ENCODE measurements around the gene CCL5. TPM values are rescaled to one million over a fixed set of nuclear protein-coding genes. Genes with fewer than 3 reads are reported as not detected.

The CCL5 gene
- total RNA-seq, 1 donor from 2014 or later, result not detected

DNA sequence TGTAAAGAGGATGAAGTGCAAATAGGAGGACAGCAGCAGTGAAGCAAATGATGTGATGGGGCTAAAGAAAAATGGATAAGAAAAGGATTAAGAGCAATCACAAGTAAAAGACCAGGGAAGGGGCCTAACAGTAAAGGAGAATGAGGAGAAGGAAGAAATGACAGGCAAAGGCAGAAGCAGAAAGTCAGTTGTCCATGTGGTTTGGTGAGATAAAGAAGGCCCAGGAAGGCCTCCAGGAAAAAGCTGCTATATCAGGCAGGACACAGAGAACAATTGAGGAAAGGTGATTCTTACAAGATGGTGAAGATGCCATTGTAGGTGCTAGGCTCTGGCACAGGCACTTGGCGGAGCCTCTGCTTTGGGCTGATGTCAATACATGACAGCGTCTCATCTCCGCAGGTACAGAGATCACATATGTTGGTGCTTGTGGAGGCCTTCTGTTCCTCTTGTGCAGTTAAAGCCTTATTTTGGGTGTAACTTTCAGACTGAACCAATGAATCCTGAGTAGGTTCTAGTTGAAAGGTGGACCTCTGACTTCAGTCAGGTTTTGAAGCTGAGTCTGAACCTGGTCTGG is 32.3 kb upstream of the CCL5 start:
- TF ChIP-seq, protein P1, sequence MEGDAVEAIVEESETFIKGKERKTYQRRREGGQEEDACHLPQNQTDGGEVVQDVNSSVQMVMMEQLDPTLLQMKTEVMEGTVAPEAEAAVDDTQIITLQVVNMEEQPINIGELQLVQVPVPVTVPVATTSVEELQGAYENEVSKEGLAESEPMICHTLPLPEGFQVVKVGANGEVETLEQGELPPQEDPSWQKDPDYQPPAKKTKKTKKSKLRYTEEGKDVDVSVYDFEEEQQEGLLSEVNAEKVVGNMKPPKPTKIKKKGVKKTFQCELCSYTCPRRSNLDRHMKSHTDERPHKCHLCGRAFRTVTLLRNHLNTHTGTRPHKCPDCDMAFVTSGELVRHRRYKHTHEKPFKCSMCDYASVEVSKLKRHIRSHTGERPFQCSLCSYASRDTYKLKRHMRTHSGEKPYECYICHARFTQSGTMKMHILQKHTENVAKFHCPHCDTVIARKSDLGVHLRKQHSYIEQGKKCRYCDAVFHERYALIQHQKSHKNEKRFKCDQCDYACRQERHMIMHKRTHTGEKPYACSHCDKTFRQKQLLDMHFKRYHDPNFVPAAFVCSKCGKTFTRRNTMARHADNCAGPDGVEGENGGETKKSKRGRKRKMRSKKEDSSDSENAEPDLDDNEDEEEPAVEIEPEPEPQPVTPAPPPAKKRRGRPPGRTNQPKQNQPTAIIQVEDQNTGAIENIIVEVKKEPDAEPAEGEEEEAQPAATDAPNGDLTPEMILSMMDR (IDR thresholded peaks at IDR 0.05; ENCODE audit: insufficient read depth, low read length, poor library complexity, severe bottlenecking), result no peak
- Histone ChIP-seq H3K36me3 (ENCODE audit: control insufficient read depth, insufficient read depth, low read length) (no peaks in the 10 kb centered on the region), H3K4me3 (ENCODE audit: low read depth, low read length) (no peak overlapping the region), H3K27me3 (ENCODE audit: control insufficient read depth, insufficient read depth, low read length) (peaks cover 2% of the 10 kb centered on the region)
- DNase-seq (ENCODE audit: low read depth), result no peak

DNA sequence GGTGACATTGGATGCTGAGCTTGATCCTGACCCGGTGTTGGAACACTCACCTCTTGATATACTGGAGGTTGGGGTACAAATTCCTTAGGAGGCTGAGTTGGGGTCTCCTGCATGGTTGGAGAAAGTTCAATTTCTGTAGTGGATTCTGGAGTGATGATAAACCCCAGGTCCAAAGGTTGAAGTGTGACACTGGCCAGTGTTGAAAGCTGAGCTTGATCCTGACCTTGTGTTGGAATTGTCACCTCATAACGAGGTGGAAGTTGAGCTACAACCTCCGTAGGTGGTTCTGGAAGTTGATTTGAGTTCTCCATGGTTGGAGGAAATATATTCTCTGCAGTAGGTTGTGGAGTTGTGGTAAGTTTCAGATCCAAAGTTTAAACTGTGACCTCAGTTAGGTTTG is 29.2 kb upstream of the CCL5 start:
- no peak for DNase-seq (ENCODE audit: low read depth)
- TF ChIP-seq, protein P1 (IDR thresholded peaks at IDR 0.05; ENCODE audit: insufficient read depth, low read length, poor library complexity, severe bottlenecking), result no peak
- H3K27me3 ChIP-seq (ENCODE audit: control insufficient read depth, insufficient read depth, low read length), result peaks cover 2% of the 10 kb centered on the region
- no peak overlapping the region for H3K4me3 ChIP-seq (ENCODE audit: low read depth, low read length)
- H3K36me3 ChIP-seq (ENCODE audit: control insufficient read depth, insufficient read depth, low read length), result no peaks in the 10 kb centered on the region

DNA sequence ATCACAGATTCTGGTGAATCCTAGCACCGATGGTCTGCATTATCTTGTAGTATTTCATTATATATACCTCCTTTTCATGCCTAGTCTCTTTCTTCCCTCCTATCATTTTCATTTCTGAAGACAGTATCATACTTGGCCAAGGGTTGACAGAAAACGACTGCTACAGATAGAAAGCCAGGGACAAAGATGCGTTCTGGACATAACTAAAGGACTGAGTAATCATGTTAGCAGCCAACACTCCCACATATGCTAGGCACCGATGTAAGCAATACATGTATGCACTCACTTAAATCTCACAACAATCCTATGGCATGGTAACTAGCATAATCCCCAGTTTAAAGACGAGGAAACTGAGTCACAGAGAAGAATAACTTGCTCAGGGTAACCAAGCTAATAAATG is 27.5 kb upstream of the CCL5 start:
- Histone ChIP-seq H3K27me3 (ENCODE audit: control insufficient read depth, insufficient read depth, low read length) (peaks cover 2% of the 10 kb centered on the region), H3K4me3 (ENCODE audit: low read depth, low read length) (no peak overlapping the region), H3K36me3 (ENCODE audit: control insufficient read depth, insufficient read depth, low read length) (no peaks in the 10 kb centered on the region)
- TF ChIP-seq, protein P1 (IDR thresholded peaks at IDR 0.05; ENCODE audit: insufficient read depth, low read length, poor library complexity, severe bottlenecking), result no peak
- no peak for DNase-seq (ENCODE audit: low read depth)

DNA sequence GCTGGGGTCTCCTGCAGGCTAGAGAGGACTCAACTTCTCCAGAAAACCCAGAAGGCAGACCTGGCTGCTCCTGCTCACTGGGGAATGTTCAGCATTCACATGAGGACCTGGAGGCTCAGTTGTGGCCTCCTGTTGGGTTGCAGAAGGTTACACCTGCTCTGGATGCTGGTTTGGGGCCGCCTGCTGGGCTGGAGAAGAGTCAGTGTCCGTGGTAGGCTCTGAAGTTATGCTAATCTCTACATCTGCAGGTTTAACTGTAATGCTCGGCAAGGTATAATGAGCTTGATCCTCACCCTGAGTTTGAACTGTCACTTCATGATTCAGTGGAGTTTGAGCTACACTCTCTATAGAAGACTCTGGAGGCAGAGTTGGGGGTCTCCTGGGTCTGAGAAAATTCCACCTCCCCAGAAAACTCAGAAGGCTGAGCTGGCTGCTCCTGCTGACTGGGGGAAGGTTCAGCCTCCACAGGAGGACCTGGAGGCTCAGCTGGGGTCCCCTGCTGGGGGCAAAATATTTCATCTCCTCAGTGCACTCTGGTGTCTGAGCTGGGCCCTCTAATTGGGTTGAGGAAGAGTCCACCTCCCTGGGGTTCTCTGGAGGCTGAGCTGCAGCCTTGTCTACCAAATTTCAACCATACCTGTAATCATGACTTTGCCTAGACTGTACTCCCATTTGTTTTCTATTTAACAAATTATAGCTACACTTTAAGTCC is 26.9 kb upstream of the CCL5 start:
- Histone ChIP-seq H3K4me3 (ENCODE audit: low read depth, low read length) (no peak overlapping the region), H3K27me3 (ENCODE audit: control insufficient read depth, insufficient read depth, low read length) (peaks cover 2% of the 10 kb centered on the region), H3K36me3 (ENCODE audit: control insufficient read depth, insufficient read depth, low read length) (no peaks in the 10 kb centered on the region)
- TF ChIP-seq, protein P1 (IDR thresholded peaks at IDR 0.05; ENCODE audit: insufficient read depth, low read length, poor library complexity, severe bottlenecking), result no peak
- no peak for DNase-seq (ENCODE audit: low read depth)

DNA sequence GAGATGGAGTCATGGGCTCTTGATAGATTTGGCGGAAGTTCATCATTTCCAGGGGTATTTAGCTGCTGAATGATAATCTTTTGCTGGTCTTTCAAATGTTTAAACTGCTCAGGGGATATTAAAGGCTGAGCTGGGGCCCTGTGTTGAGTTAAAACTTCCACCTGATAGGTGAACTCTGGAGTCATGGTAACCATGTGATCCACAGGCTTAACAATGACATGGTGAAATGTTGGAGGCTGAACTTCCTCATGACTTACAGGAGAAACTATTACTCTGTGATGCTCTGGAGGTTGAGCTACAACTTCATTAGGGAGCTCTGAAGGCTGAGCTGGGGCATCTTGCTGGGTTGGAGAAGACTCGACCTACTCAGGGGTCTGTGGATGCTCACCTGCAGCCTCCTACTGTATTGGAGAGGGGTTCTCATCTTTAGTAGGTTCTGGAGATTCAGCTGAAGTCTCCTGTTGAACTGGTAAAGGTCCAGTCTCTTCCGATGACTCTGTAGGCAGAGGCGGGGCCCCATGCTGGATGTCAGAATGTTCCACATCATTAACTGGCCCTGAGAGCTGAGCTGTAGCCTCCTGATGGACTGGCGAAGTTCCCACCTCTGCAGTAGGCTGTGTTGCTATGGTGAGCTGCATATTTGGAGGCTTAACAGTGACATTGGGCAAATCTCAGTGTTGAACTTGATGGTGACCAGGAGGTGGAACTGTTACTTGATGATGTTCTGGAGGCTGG is 26.2 kb upstream of the CCL5 start:
- TF ChIP-seq, protein P1 (IDR thresholded peaks at IDR 0.05; ENCODE audit: insufficient read depth, low read length, poor library complexity, severe bottlenecking), result no peak
- H3K36me3 ChIP-seq (ENCODE audit: control insufficient read depth, insufficient read depth, low read length), result no peaks in the 10 kb centered on the region
- DNase-seq (ENCODE audit: low read depth), result no peak
- no peak overlapping the region for H3K4me3 ChIP-seq (ENCODE audit: low read depth, low read length)
- H3K27me3 ChIP-seq (ENCODE audit: control insufficient read depth, insufficient read depth, low read length), result peaks cover 2% of the 10 kb centered on the region

Data from kidney epithelial cell (primary cell).